ENCODE measurements around the gene DHX35. TPM values are rescaled to one million over a fixed set of nuclear protein-coding genes. Genes with fewer than 3 reads are reported as not detected.

Gene DHX35
- total RNA-seq, 1 experiment from 2014 or later: 12.2 TPM

DNA sequence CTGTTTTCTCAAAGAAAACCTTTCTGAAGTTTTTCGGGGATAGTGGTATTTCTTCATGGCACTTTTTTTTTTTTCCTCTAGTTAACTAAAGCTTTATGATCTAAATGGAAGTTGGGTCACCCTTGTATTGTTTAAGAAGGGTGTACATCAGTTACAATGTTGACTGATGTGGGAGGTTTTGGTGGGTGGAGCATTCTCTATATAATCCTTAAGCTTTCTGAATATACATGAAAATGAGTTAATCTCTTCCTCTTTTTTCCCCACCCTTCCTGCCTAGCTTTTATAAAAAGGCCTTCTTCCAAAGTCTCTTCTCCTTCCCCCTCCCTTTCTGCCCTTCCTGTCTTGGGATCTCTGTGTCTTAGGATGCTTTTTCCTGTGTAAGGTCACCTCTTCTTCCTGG, 47.2 kb downstream of the DHX35 start:
- ChIA-PET POLR2A (no interaction called here), CTCF (no interaction called here)
- Histone ChIP-seq H3K9me3 (ENCODE audit: control insufficient read depth, insufficient read depth, low read depth, low read length) (no peaks in the 10 kb centered on the region), H3K4me1 (ENCODE audit: control insufficient read depth, insufficient read depth, low read length) (no peaks in the 10 kb centered on the region), H3K4me3 (ENCODE audit: low read depth in 2 of 2, low read length in 2 of 2) (no peak overlapping the region), H3K27ac (ENCODE audit: low read length) (no peak overlapping the region), H3K27me3 (ENCODE audit: control insufficient read depth, insufficient read depth, low read length) (no peaks in the 10 kb centered on the region), H3K36me3 (ENCODE audit: control insufficient read depth, insufficient read depth, low read length) (peaks cover 11% of the 10 kb centered on the region)
- no TSS peak for BruUV-seq (replicated peaks)
- TF ChIP-seq POLR2AphosphoS5 (IDR thresholded peaks at IDR 0.05; ENCODE audit: low read depth, low read length): no peak
- no peak for TF ChIP-seq TCF7L2 (IDR thresholded peaks at IDR 0.05; ENCODE audit: low read depth, low read length)
- TF ChIP-seq, protein P1, sequence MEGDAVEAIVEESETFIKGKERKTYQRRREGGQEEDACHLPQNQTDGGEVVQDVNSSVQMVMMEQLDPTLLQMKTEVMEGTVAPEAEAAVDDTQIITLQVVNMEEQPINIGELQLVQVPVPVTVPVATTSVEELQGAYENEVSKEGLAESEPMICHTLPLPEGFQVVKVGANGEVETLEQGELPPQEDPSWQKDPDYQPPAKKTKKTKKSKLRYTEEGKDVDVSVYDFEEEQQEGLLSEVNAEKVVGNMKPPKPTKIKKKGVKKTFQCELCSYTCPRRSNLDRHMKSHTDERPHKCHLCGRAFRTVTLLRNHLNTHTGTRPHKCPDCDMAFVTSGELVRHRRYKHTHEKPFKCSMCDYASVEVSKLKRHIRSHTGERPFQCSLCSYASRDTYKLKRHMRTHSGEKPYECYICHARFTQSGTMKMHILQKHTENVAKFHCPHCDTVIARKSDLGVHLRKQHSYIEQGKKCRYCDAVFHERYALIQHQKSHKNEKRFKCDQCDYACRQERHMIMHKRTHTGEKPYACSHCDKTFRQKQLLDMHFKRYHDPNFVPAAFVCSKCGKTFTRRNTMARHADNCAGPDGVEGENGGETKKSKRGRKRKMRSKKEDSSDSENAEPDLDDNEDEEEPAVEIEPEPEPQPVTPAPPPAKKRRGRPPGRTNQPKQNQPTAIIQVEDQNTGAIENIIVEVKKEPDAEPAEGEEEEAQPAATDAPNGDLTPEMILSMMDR (IDR thresholded peaks at IDR 0.05): no peak
- TF ChIP-seq, protein P2, sequence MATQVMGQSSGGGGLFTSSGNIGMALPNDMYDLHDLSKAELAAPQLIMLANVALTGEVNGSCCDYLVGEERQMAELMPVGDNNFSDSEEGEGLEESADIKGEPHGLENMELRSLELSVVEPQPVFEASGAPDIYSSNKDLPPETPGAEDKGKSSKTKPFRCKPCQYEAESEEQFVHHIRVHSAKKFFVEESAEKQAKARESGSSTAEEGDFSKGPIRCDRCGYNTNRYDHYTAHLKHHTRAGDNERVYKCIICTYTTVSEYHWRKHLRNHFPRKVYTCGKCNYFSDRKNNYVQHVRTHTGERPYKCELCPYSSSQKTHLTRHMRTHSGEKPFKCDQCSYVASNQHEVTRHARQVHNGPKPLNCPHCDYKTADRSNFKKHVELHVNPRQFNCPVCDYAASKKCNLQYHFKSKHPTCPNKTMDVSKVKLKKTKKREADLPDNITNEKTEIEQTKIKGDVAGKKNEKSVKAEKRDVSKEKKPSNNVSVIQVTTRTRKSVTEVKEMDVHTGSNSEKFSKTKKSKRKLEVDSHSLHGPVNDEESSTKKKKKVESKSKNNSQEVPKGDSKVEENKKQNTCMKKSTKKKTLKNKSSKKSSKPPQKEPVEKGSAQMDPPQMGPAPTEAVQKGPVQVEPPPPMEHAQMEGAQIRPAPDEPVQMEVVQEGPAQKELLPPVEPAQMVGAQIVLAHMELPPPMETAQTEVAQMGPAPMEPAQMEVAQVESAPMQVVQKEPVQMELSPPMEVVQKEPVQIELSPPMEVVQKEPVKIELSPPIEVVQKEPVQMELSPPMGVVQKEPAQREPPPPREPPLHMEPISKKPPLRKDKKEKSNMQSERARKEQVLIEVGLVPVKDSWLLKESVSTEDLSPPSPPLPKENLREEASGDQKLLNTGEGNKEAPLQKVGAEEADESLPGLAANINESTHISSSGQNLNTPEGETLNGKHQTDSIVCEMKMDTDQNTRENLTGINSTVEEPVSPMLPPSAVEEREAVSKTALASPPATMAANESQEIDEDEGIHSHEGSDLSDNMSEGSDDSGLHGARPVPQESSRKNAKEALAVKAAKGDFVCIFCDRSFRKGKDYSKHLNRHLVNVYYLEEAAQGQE (IDR thresholded peaks at IDR 0.05; ENCODE audit: insufficient read depth in 1 of 2, low read depth in 2 of 2, low read length in 1 of 2): no peak
- TF ChIP-seq SIN3A (IDR thresholded peaks at IDR 0.05; ENCODE audit: borderline replicate concordance, insufficient read depth, low read depth, low read length): no peak
- intact Hi-C loops (cut with micrococcal nuclease; ENCODE audit: unreplicated experiment): no loop called here
- in situ Hi-C loops (cut with HindIII; ENCODE audit: low pct_unique_long_range_greater_than_20kb, low sequenced_read_pairs): no loop called here
- ATAC-seq: no peak
- no peak for DNase-seq (ENCODE audit: low read depth, low spot score)

DNA sequence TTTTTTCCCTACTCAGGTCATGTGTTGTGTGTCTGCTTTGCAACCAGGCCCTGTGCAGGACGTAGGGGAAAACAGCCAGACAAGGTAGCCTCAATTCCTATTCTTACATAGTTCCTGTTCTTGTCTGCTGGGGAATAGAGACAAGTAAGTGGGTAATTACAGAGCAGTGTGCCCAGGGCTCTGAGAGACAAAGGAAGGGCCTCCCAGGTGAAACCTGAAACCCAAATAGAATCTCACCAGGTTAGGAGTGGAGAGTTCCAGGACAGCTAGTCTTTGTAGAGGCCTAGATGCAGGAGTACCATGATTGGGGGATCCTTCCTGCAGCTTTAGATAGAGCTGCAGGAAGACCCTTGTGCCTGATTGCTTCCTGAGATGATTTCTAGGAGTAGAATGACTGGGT, 48.4 kb downstream of the DHX35 start:
- intact Hi-C loops (cut with micrococcal nuclease; ENCODE audit: unreplicated experiment) (no loop called here), in situ Hi-C loops (cut with HindIII; ENCODE audit: low pct_unique_long_range_greater_than_20kb, low sequenced_read_pairs) (no loop called here)
- H3K4me1 ChIP-seq (ENCODE audit: control insufficient read depth, insufficient read depth, low read length): no peaks in the 10 kb centered on the region
- no peaks in the 10 kb centered on the region for H3K9me3 ChIP-seq (ENCODE audit: control insufficient read depth, insufficient read depth, low read depth, low read length)
- ChIA-PET POLR2A (no interaction called here), CTCF (interaction anchor here (0.7 kb wide), 1 partner anchor 65 kb away, joined by 3 read pairs; no protein-coding TSS in a partner anchor)
- no TSS peak for BruUV-seq (replicated peaks)
- no peak overlapping the region for H3K4me3 ChIP-seq (ENCODE audit: low read depth in 2 of 2, low read length in 2 of 2)
- DNase-seq (ENCODE audit: low read depth, low spot score) (no peak), ATAC-seq (no peak)
- no peak for TF ChIP-seq TCF7L2 (IDR thresholded peaks at IDR 0.05; ENCODE audit: low read depth, low read length)
- no peak for TF ChIP-seq SIN3A (IDR thresholded peaks at IDR 0.05; ENCODE audit: borderline replicate concordance, insufficient read depth, low read depth, low read length)
- TF ChIP-seq, protein P1 (IDR thresholded peaks at IDR 0.05): no peak
- TF ChIP-seq, protein P2 (IDR thresholded peaks at IDR 0.05; ENCODE audit: insufficient read depth in 1 of 2, low read depth in 2 of 2, low read length in 1 of 2): no peak
- TF ChIP-seq POLR2AphosphoS5 (IDR thresholded peaks at IDR 0.05; ENCODE audit: low read depth, low read length): no peak
- peaks cover 11% of the 10 kb centered on the region; the same call in 1 of the 2 replicates for H3K36me3 ChIP-seq (ENCODE audit: control insufficient read depth, insufficient read depth, low read length)
- H3K27me3 ChIP-seq (ENCODE audit: control insufficient read depth, insufficient read depth, low read length): no peaks in the 10 kb centered on the region
- no peak overlapping the region for H3K27ac ChIP-seq (ENCODE audit: low read length)

Data from Panc1 (cell line).